GM18867 (cell line): ENCODE results near the gene SYNPO.
A peak's percentile ranks its signal among the peaks of the same experiment; 100 is the strongest.

ENCODE experiments used
- ATAC-seq: cut with Tn5 transposase; IDR thresholded peaks from one replicate; pipeline ENCODE4 v1.9.1; 2021; ENCODE audit warnings: mild to moderate bottlenecking, moderate library complexity; ENCODE audit not compliant: unreplicated experiment

The SYNPO gene

GRCh38 chr5:150624334-150625163 is 15.9 kb upstream of the SYNPO start:
- ATAC-seq: peak; percentile 38

GRCh38 chr5:150625164-150625535 is 15.3 kb upstream of the SYNPO start:
- no peak for ATAC-seq

GRCh38 chr5:150625831-150626746 is 14.4 kb upstream of the SYNPO start:
- ATAC-seq: peak; percentile 38

- no peak for ATAC-seq
Observed at GRCh38 chr5:150626853-150627276, 13.6 kb upstream of the SYNPO start.

- no peak for ATAC-seq
Observed at GRCh38 chr5:150627731-150628545, 12.5 kb upstream of the SYNPO start.

GRCh38 chr5:150628936-150629485 is 11.4 kb upstream of the SYNPO start:
- ATAC-seq: no peak

GRCh38 chr5:150630016-150630415 is 10.4 kb upstream of the SYNPO start:
- no peak for ATAC-seq

- no peak for ATAC-seq
Observed at GRCh38 chr5:150630461-150631325, 9.8 kb upstream of the SYNPO start.

- no peak for ATAC-seq
Observed at GRCh38 chr5:150631326-150631701, 9.1 kb upstream of the SYNPO start.

GRCh38 chr5:150632305-150633160 is 7.9 kb upstream of the SYNPO start:
- ATAC-seq: no peak

GRCh38 chr5:150633429-150633828 is 7.0 kb upstream of the SYNPO start:
- ATAC-seq: no peak

- ATAC-seq: no peak
Observed at GRCh38 chr5:150636391-150637244, 3.8 kb upstream of the SYNPO start.

- ATAC-seq: no peak
Observed at GRCh38 chr5:150637245-150638052, 3.0 kb upstream of the SYNPO start.

GRCh38 chr5:150638053-150638444 is 2.4 kb upstream of the SYNPO start:
- no peak for ATAC-seq

- ATAC-seq: no peak
Observed at GRCh38 chr5:150638488-150639376, 1.7 kb upstream of the SYNPO start.

GRCh38 chr5:150639377-150639692 is 1.1 kb upstream of the SYNPO start:
- no peak for ATAC-seq
